HG03095 (cell line): ENCODE data around the gene PLN.

ENCODE experiments used
- ATAC-seq: cut with Tn5 transposase; IDR thresholded peaks from one replicate; pipeline ENCODE4 v1.9.1; 2021; ENCODE audit warnings: moderate library complexity; ENCODE audit not compliant: unreplicated experiment

PLN gene

GRCh38 chr6:118548136-118548535 lies at the start of gene PLN:
PLN (plus strand) TSS chr6:118548296; CDS start chr6:118558922, 10,626 bp downstream.
- no peak for ATAC-seq

- no peak for ATAC-seq
Observed at GRCh38 chr6:118500130-118501015, 47.7 kb upstream of the PLN start.

DNA sequence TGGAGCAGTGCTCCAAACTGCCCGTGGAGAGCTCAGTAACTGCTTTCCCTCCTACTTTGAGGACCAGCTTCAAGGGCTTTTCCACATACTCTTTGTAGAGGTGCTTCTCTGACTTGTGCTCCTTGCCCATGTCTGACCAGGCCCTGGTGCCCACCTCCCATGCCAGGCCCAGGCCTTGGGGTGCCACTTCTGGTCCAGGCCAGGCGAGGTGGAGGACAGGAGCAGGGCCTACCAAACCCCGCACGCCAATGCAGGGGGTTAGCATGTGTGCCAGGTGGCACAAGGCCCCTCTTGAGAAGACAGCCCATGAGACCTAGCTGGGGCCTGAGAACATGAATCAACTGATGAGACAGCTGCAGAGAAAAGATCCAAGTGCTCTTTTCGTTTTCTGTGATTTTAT lies 47.0 kb upstream of the PLN start:
- no peak for ATAC-seq

DNA sequence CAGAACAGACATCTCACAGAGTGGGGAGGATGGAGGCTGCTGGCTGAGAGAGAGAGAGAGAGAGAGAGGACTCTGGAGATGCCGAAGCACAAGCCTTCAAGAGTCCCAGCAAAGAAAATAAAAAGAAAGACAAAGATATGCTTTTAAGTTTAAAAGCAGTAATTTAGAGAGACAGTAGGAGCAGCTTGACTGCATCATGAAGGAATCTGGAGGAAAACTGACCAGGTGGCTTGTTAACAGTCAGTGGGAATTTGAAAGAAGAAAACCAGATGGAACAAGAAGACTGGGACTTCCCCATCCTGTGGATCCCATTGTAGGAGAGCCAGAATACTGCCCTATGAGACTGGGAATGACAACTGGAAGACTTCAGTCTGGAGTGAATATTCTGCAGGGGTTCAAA lies 46.3 kb upstream of the PLN start:
- ATAC-seq: no peak

GRCh38 chr6:118502169-118502568 lies 45.9 kb upstream of the PLN start:
- no peak for ATAC-seq

DNA sequence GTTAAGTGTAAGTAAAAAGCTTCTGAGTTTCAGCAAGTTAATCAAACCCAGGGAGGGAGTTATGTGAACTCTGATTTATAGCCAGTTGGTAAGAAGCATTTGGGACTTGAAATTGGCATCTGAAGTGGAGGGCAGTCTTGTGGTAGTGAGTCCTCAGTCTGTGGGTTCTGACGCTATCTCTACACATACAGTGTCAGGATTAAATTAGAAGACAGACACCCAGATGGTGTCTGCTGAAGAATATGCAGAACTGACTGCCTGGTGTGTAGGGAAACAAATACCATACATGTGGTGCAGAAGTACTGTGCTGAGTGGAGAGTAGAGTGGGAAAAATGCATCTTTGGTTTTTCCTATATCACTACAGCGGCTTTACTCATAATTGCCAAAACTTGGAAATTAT lies 43.5 kb upstream of the PLN start:
- ATAC-seq: no peak

GRCh38 chr6:118505656-118506055 lies 42.4 kb upstream of the PLN start:
- no peak for ATAC-seq

DNA sequence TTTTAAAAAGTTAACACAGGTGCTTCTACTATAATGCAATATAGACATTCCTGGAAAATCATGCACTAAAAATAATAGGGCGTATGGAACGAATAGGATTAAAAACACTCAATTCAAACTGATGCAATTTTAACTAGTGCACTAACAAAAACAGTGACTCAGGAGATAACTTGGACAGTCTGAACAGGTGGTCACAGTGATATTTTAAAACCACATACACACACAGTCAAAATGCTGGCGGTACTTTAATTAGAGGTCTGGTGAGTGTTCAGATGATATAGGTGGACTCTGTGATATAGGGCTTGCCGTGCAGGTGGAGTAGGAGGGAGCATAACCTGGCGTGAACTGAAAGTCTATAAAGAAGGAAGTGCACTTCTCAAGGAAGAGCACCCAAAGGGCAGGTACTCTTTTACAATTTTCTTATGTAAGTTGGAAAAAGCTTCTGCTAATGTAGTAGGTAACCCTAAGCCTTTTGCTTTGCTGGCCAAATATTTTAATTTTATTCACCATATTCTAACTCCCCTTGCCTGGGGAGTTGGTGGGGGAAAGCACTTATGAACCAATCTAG lies 41.9 kb upstream of the PLN start:
- ATAC-seq: no peak

- ATAC-seq: no peak
Observed at GRCh38 chr6:118507636-118508035, 40.5 kb upstream of the PLN start.

GRCh38 chr6:118509009-118509617 lies 39.0 kb upstream of the PLN start:
- no peak for ATAC-seq

DNA sequence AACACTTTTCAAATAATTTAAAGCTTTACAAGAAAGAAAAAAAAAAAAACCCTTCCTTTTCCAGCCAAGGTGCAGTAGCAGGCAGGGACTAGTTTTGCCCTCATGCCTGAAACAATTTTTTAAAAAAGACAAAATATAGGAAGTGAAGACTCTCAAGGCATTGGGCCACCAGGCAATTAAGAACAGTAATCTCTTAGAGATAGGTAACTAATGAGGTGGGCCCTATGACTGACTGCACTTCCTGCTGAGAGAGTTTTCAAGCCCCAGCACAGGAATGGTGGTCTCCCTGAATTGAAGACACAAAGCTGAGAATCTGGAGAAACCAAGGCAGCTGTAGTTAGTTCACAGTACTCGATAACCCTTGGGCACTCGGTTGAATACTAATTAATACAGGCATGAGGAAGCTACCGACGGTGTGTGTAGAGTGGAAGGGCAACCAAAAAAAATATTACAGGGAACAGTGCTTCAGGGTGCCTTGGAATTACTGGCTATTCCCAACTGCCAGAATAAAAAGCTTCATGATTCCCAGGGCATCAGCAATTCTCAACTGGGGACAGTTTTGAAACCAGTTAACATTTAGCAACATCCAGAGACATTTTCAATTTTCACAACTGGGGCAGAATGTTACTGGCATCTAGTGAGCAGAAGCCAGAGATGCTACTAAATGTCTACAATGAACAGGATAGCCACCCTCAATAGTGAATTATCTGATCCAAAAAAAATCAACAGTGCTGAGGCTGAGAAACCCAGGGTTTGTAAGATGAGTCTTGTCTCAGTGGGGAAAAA lies 36.0 kb upstream of the PLN start:
- no peak for ATAC-seq

GRCh38 chr6:118514689-118515088 lies 33.4 kb upstream of the PLN start:
- no peak for ATAC-seq

- no peak for ATAC-seq
Observed at GRCh38 chr6:118522422-118522821, 25.7 kb upstream of the PLN start.

DNA sequence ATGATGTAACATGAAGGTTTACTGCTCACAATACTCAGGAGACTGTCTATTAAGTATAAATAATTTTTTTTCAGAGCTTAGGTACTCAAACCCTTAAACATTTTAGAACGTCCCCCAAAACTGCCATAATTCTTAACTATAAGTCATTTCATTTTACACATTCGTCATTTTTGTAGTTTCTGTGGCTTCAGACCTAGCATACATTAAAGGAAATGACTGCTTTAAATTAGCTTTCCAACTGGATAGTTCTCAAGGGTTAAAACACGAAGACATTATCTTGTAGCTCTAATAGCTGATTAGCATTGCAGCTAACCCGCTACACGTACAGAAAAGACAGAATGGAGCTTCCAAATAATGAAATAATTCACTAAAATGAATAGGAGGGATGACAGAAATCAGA lies 24.9 kb upstream of the PLN start:
- no peak for ATAC-seq

GRCh38 chr6:118524686-118525085 lies 23.4 kb upstream of the PLN start:
- no peak for ATAC-seq

DNA sequence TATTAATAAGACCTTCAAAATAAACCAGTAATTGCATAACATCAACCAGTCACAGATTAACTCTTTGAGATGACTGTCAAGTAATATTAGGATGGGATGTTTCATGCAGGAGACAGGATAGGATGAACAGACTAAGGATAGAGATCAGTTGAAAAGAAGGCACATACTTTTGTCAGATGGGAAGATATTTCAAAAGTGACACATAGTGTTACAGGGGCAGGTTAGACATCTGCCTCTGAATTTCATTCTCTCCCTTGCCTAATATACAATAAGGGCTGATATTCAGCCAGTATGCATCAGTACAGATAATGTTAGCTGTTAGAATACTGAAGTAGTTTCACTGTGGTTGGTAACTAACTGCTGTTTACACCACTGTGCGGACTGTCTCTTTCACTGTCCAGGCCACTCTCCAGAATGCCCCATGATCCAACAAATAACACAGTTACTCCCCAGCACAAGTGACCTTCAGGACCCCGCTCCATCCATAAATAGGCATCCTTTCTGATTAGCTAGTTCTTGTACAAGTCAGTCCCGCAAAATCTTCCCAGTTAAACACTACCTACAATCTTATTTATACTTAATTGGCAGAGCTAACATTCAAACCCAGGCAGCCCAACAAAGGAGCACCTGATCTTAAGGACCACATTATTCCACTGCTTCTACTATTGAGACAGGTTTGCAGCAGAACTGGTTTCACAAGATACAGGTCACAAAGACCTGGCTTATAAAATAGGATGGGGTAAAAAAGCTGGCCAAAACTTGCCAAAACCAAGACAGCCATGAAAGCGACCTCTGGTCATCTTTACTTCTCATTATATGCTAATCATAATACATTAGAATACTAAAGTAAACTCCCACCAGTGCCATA lies 21.9 kb upstream of the PLN start:
- ATAC-seq: no peak

GRCh38 chr6:118528129-118528528 lies 20.0 kb upstream of the PLN start:
- ATAC-seq: no peak

DNA sequence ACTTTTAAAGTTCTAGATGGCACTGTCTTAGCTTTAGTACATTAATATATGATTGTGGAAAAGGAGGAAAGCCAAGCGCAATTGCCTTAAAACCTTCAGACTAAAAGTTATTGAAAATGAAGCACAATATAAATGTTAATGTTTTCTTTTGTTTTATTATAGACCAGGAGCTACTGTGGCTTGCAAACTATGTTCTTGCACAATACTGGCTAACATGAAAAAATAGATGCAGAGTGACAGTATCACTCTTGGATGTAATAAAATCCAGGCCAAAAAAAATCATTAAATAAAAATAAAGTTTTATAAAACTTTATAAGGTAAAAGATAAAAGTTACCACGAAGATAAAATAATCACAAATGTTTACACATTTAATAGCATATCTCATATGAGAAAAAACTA lies 18.3 kb upstream of the PLN start:
- no peak for ATAC-seq

- no peak for ATAC-seq
Observed at GRCh38 chr6:118530942-118531341, 17.2 kb upstream of the PLN start.

GRCh38 chr6:118535176-118535844 lies 12.8 kb upstream of the PLN start:
- no peak for ATAC-seq
